ENCODE measurements around the gene VWA7.

DNA sequence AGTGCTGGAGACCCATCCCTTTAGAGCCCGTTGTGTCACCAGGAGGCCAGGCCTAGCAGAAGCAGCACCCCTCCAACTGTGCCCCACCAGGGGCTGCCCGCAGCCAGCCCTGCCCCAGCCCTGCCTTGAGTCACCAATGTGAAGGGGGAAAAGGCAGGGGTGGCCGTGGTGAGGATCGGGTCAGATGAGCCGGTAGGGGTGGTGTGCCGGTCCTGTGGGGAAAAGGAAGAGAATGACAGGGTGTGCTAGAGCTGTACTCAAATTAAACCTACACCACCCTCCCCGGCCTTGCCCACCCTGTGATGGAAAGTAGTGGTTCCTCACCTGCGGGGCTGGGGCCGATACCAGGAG lies 11.6 kb downstream of the VWA7 start:
- TF ChIP-seq, protein P1, sequence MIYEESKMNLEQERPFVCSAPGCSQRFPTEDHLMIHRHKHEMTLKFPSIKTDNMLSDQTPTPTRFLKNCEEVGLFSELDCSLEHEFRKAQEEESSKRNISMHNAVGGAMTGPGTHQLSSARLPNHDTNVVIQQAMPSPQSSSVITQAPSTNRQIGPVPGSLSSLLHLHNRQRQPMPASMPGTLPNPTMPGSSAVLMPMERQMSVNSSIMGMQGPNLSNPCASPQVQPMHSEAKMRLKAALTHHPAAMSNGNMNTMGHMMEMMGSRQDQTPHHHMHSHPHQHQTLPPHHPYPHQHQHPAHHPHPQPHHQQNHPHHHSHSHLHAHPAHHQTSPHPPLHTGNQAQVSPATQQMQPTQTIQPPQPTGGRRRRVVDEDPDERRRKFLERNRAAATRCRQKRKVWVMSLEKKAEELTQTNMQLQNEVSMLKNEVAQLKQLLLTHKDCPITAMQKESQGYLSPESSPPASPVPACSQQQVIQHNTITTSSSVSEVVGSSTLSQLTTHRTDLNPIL (CRISPR knock-in tag; IDR thresholded peaks at IDR 0.05; ENCODE audit: low read depth) = no peak
- TF ChIP-seq PPARA (CRISPR knock-in tag; IDR thresholded peaks at IDR 0.05; ENCODE audit: borderline replicate concordance) = no peak
- no peak for TF ChIP-seq ISL1 (CRISPR knock-in tag; IDR thresholded peaks at IDR 0.05)
- TF ChIP-seq TOX (CRISPR knock-in tag; IDR thresholded peaks at IDR 0.05; ENCODE audit: borderline replicate concordance) = no peak
- TF ChIP-seq ZFP3 (CRISPR knock-in tag; IDR thresholded peaks at IDR 0.05) = no peak
- no peak for TF ChIP-seq CSDC2 (CRISPR knock-in tag; IDR thresholded peaks at IDR 0.05)
- TF ChIP-seq GLIS3 (CRISPR knock-in tag; IDR thresholded peaks at IDR 0.05) = no peak
- TF ChIP-seq ESRRG (CRISPR knock-in tag; IDR thresholded peaks at IDR 0.05) = no peak
- no peak for TF ChIP-seq ZC3H10 (CRISPR knock-in tag; IDR thresholded peaks at IDR 0.05)
- TF ChIP-seq TCF4 (CRISPR knock-in tag; IDR thresholded peaks at IDR 0.05; ENCODE audit: borderline replicate concordance) = no peak
- no peak for TF ChIP-seq BACH2 (CRISPR knock-in tag; IDR thresholded peaks at IDR 0.05; ENCODE audit: borderline replicate concordance)
- TF ChIP-seq, protein P2, sequence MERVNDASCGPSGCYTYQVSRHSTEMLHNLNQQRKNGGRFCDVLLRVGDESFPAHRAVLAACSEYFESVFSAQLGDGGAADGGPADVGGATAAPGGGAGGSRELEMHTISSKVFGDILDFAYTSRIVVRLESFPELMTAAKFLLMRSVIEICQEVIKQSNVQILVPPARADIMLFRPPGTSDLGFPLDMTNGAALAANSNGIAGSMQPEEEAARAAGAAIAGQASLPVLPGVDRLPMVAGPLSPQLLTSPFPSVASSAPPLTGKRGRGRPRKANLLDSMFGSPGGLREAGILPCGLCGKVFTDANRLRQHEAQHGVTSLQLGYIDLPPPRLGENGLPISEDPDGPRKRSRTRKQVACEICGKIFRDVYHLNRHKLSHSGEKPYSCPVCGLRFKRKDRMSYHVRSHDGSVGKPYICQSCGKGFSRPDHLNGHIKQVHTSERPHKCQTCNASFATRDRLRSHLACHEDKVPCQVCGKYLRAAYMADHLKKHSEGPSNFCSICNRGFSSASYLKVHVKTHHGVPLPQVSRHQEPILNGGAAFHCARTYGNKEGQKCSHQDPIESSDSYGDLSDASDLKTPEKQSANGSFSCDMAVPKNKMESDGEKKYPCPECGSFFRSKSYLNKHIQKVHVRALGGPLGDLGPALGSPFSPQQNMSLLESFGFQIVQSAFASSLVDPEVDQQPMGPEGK (CRISPR knock-in tag; IDR thresholded peaks at IDR 0.05; ENCODE audit: borderline replicate concordance) = no peak

Data from SK-N-SH treated with all-trans-retinoic acid at 6 μM for 48 hours (cell line).